Effector memory CD8-positive, alpha-beta T cell (primary cell): ENCODE results near the gene SPO11.

Experiments used
- ATAC-seq: fragments of 150-1000 bp; cut with Tn5 transposase; replicated peaks from 2 replicates; pipeline ENCODE4 v1.10.0; 2021; ENCODE audit warnings: mild to moderate bottlenecking, moderate library complexity
- DNase-seq, 3 experiments: peaks; one replicate each; pipeline ENCODE4 v3.0.0; 2021
- H3K27ac Mint-ChIP-seq, 2 donors: one replicate each; pipeline ENCODE4 v1.8.0; 2022; ENCODE audit warnings: mild to moderate bottlenecking in 2 of 2, mixed read lengths in 2 of 2, moderate library complexity in 2 of 2
- H3K27me3 Mint-ChIP-seq, 2 donors: one replicate each; pipeline ENCODE4 v1.8.0; 2022; ENCODE audit warnings: mixed read lengths in 2 of 2
- H3K36me3 Mint-ChIP-seq: one replicate; pipeline ENCODE4 v1.8.0; 2022; ENCODE audit warnings: mild to moderate bottlenecking, moderate library complexity, mixed read lengths; ENCODE audit not compliant: insufficient read depth
- H3K4me1 Mint-ChIP-seq, 2 donors: one replicate each; pipeline ENCODE4 v1.8.0; 2022; ENCODE audit warnings: low read depth in 2 of 2, mixed read lengths in 2 of 2
- H3K4me3 Mint-ChIP-seq, 2 donors: one replicate each; pipeline ENCODE4 v1.8.0; 2022; ENCODE audit warnings: mild to moderate bottlenecking in 2 of 2, mixed read lengths in 2 of 2, moderate library complexity in 2 of 2
- H3K9me3 Mint-ChIP-seq, 2 donors: one replicate each; pipeline ENCODE4 v1.8.0; 2022; ENCODE audit warnings: mixed read lengths in 2 of 2

SPO11 gene

DNA sequence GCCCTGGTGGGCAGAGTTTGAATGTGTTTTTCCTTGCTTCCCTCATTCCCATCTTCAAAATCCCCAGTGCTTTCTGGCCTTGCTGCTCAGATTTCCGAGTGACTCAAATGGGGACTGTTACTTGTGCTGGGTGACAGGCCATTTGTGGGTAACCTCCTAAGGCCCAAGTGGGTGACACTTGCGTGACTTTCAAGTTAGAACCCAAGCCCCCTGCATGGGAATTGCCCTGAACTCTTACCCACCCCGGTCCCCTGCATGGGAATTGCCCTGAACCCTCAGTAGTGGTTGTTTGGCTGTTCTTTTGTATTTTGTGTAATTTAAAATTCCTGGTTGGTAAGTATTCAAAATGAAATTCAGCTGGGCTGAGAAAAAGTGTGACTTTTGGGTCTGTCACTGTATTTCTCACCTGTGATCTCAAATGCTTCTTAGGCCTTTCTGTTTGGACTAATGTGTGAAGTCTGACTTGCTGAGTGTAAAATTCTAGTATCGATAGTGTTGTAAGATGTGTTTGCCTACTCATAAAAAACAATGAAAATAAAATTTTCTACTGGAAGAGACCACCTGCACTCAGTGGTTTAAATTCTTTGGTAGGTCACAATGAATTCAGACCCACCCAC, 49.2 kb downstream of the SPO11 start:
- Mint-ChIP-seq H3K9me3 (no peaks in the 10 kb centered on the region), H3K4me1 (peaks cover 19 to 34% of the 10 kb centered on the region in 2 donors), H3K4me3 (no peak overlapping the region), H3K36me3 (peaks cover 65% of the 10 kb centered on the region), H3K27me3 (no peaks in the 10 kb centered on the region), H3K27ac (peak overlapping the region; percentile 23 to 76)
- no peak for ATAC-seq
- DNase-seq = no peak

DNA sequence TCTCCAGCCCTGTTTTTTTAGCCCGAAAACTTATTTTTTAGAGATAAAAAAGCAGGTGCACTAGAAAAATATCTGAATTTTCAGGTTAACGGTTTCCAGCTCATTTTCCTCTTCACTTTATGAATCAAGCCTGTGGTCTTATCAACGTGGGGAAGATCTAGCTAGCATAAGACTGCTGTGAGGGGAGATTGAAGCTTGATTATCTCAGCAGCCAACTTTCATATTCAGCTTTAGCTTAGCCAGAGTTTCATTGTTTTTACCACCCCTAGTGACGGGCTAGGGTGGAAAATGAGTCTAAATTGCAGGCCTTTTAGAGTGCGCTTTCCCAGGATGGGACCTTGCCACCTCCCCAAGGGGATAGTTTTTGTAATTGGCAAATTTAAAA, 49.7 kb downstream of the SPO11 start:
- Mint-ChIP-seq H3K9me3 (no peaks in the 10 kb centered on the region), H3K4me1 (peaks cover 22 to 38% of the 10 kb centered on the region in 2 donors), H3K4me3 (no peak overlapping the region), H3K27me3 (no peaks in the 10 kb centered on the region), H3K27ac (peak overlapping the region; percentile 23 to 76), H3K36me3 (peaks cover 64% of the 10 kb centered on the region)
- DNase-seq = no peak
- ATAC-seq = no peak

DNA sequence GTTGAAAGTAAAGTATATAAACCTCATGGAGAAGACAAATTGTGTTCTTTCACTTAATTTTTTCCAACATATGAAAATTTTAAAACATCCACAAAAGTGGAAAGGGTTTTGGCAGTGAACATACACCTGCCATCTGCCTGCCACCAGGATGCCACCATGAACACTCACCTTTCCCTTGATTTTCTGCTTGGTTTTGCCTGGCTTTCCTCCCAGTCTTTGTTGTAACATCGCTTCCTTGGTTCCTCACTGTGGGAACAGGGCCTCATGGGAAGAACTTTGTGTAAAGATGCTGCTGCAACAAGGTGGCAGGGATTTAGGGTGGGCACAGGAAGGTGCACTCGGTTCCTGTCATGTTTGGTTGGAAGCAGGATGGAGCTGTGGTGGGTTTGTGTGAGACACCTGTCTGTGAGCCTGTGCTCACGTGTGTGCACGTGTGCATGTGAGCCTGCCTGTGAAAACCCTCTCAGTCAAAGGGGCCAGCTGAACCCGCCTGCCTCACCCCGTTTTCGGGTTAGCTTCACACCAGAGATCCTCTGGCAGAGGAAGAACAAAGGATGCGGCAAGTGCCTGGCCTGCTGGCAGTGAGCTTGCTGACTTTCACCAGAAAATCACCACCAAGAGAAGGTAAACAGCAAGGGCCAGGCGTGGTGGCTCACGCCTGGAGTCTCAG, 50.6 kb downstream of the SPO11 start:
- H3K4me1 Mint-ChIP-seq = peaks cover 23 to 44% of the 10 kb centered on the region in 2 donors
- no peak overlapping the region for H3K4me3 Mint-ChIP-seq
- peak overlapping the region in 1 of 2 donors; percentile 66 for H3K27ac Mint-ChIP-seq
- H3K36me3 Mint-ChIP-seq = peaks cover 66% of the 10 kb centered on the region
- H3K9me3 Mint-ChIP-seq = no peaks in the 10 kb centered on the region
- DNase-seq (no peak), ATAC-seq (no peak)
- no peaks in the 10 kb centered on the region for H3K27me3 Mint-ChIP-seq

DNA sequence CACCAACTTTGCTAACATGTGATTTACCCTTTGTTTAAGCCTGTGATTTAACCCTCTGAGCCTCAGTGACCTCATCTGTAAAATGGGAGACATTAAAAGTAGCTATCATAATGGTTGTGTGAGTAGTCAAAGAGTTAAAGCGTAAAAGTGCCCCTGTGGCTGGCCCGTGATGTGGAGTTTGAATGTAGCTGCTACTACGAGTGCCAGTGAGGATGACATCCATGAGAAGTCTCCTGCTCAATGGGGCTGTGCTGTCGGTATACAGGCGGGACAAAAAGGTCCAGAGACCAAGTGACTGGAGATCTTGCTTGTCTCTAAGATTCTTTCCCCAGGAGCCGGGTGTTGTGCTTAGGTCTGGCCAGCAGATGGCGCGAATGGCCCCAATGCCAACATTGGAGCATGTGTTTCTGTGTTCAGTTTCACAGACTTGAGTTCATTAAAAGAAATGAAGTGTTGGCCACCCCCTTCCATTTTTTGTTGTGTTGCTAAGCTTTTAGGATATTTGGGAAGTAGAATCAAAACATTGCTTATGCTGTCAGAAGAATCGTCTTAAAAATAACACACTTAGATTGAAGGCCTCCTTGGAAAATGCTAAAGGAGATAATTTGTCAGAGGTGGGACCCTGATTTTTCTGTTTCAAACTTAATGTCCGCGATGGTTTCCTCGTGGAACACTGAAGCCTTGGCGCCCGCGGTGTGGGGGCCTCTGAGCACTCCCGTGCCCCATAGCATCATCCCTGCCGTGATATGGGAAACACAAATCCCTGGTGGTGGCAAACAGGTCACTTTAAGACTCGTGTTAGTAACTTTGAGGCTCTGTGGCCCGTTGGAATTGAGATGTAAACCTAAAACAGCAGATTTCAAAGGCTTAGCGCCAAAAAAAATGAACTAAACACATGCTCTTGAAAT, 52.2 kb downstream of the SPO11 start:
- ATAC-seq (peak; percentile 77), DNase-seq (peak; percentile 89 to 94 (median 92))
- Mint-ChIP-seq H3K27me3 (no peaks in the 10 kb centered on the region), H3K27ac (peak overlapping the region; percentile 49 to 81), H3K4me1 (peaks cover 21 to 38% of the 10 kb centered on the region in 2 donors), H3K9me3 (no peaks in the 10 kb centered on the region), H3K4me3 (peak overlapping the region in 1 of 2 donors; percentile 33), H3K36me3 (peaks cover 68% of the 10 kb centered on the region)

DNA sequence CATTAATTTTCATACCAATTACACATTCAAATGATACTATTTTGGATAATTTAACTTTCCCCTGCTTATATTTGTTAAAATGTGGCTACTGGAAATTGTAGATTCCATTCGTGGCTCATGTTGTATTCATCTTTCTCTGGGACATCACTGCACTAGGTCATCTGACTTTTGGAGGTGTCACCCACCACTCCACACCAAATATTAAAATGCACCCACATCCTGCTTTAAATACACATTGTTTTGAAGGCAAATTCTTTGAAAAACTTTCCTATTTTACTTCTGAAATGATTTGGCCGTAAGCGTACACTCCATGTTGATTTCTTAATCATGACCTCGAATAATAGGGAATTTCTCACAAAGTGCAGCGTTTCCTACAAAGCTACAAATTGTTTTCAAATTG, 52.9 kb downstream of the SPO11 start:
- H3K36me3 Mint-ChIP-seq = peaks cover 64% of the 10 kb centered on the region

DNA sequence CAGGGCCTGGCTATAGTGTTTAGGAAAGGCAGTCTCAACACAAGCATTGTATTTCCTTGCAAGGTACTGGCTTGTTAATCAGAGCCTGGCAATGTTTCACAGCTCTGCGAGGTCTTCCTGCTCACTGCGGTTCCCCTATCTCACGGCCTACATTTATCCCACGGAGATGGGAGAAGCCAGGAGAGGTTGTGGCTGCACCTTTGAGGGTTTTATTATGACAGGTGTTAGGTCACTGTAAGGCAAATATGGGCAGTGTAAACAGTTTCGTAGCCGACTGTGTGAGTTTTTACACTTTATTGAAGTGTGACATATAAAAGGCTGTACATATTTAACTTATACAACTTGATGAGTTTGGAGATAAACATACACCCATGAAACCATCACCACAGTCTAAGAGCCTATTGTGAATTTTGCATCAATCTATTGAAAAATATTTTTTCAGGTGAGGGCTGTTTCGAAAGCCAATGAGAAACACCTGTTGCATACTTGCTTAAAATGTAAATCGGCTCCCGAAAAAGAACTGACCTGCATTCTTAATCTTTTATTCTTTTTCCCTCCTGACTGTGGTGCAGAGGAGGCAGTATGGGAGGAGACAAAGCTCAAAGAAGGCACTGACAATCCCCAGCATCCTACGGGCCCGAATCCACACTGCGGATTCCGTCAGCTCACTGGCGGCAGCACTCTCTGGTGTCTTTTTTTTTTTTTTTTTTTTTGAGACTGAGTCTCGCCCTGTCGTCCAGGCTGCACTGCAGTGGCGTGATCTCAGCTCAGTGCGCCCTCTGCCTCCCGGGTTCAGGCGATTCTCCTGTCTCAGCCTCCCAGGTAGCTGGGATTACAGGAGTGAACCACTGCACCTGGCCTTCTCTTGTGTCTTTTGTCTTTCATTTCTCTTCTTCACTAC, 54.1 kb downstream of the SPO11 start:
- Mint-ChIP-seq H3K4me3 (peak overlapping the region; percentile 21 to 31), H3K27me3 (no peaks in the 10 kb centered on the region), H3K4me1 (peaks cover 21 to 37% of the 10 kb centered on the region in 2 donors), H3K9me3 (no peaks in the 10 kb centered on the region), H3K27ac (peak overlapping the region; percentile 81), H3K36me3 (peaks cover 59% of the 10 kb centered on the region)
- no peak for DNase-seq
- peak; percentile 45 for ATAC-seq

More for the DNA sequence above, 52.9 kb downstream of the SPO11 start:
- no peaks in the 10 kb centered on the region for H3K9me3 Mint-ChIP-seq
- no peak overlapping the region for H3K4me3 Mint-ChIP-seq
- H3K4me1 Mint-ChIP-seq = peaks cover 21 to 38% of the 10 kb centered on the region in 2 donors
- H3K27me3 Mint-ChIP-seq = no peaks in the 10 kb centered on the region
- peak; percentile 45 for ATAC-seq
- H3K27ac Mint-ChIP-seq = peak overlapping the region; percentile 20 to 81
- DNase-seq = no peak

DNA sequence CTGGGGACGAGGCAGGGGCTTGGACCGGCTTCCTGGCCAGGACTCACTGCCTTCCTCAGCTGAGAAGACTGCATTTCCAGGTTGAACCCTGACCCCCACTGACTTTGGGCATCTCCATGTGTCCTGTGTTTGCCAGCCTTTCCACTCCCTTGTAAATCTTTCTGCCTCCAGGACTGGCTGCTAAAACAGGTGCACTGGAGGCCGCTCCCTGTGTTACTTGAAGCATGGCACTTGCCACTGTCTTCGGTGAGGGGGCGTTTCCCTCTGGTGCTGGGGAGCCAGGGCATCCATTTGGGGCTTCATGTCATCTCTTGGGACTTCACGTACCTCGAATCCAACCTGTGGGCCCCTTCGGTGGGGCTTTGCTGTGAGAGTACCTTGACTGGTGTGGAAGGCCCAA, 54.9 kb downstream of the SPO11 start:
- Mint-ChIP-seq H3K27ac (peak overlapping the region; percentile 81), H3K4me1 (peaks cover 24 to 33% of the 10 kb centered on the region in 2 donors), H3K36me3 (peaks cover 56% of the 10 kb centered on the region), H3K9me3 (no peaks in the 10 kb centered on the region), H3K27me3 (no peaks in the 10 kb centered on the region), H3K4me3 (peak overlapping the region in 1 of 2 donors; percentile 21)
- DNase-seq (no peak), ATAC-seq (no peak)

DNA sequence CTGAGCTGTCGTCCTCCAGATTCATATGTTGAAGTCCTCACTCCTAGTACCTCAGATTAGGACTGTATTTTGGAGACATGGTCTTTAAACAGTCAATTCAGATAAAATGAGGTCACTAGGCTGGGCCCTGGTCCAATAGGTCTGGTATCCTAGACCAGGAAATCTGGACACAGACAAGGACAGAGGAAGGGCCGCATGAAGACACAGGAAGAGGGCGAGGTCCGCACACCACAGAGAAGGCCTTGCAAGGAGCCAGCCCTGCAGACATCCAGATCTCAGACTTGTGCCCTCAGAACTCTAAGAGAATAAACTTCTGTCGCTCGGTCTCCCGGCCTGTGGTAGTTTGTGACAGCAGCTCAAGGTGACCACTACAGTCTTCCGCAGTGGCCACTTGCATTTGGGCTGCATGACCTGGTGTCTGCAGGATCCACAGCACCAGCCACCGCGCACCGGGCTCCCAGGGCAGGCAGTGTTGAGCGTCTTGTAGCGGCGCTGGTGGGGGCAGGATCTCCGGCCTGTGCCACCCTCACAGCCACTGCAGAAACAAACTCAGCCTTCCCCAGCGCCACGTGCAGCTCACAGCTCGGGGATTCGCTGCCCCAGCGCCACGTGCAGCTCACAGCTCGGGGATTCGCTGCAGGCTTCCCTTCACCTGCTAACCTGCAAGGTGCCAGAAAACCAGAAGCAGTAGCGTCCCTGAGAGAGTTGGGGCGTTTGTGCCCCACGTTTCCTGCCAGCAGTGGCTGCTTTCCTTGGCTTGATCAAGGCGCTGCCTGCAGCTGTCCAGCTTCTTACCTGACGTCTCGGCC, 55.6 kb downstream of the SPO11 start:
- peaks cover 30 to 36% of the 10 kb centered on the region in 2 donors for H3K4me1 Mint-ChIP-seq
- peak overlapping the region in 1 of 2 donors; percentile 81 for H3K27ac Mint-ChIP-seq
- no peak for DNase-seq
- peak overlapping the region in 1 of 2 donors; percentile 21 for H3K4me3 Mint-ChIP-seq
- peaks cover 62% of the 10 kb centered on the region for H3K36me3 Mint-ChIP-seq
- H3K27me3 Mint-ChIP-seq = no peaks in the 10 kb centered on the region
- no peak for ATAC-seq
- H3K9me3 Mint-ChIP-seq = no peaks in the 10 kb centered on the region

DNA sequence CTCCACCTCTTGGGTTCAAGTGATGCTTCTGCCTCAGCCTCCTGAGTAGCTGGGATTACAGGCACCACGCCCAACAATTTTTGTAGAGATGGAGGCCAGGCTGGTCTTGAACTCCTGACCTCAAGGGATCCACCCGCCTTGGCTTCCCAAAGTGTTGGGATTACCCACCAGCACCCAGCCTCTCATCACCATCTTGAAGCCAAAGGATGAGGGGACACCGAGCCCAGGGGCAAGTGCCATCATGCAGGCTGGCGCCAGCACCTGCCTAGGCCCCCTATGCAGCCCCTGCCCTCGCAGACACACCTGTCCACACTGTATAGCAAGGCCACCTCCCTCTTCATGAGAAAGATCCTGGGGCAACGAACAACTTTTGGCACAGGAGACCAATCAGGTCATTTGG, 56.3 kb downstream of the SPO11 start:
- Mint-ChIP-seq H3K9me3 (no peaks in the 10 kb centered on the region), H3K4me3 (peak overlapping the region in 1 of 2 donors; percentile 4), H3K27ac (no peak overlapping the region), H3K4me1 (peaks cover 35 to 41% of the 10 kb centered on the region in 2 donors), H3K36me3 (peaks cover 66% of the 10 kb centered on the region), H3K27me3 (no peaks in the 10 kb centered on the region)
- DNase-seq (no peak), ATAC-seq (no peak)

DNA sequence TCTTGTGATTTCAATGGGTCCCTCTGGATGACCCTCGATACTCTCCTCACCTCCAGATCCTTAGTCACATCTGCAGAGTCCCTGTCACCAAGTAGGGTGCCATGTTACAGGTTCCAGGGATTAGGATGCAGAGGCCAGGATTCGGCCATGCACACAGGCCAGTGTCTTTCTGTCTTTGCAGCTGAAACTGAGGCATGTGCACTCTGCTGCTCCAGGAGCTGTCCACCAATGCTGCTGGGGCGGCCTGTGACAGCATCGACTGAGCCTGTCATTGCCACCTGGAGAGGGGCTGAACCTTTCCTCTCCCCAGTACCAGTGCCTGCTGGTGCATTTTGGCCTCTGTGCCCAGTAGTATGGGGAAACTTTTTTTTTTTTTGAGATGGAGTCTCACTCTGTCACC, 57.2 kb downstream of the SPO11 start:
- no peaks in the 10 kb centered on the region for H3K27me3 Mint-ChIP-seq
- ATAC-seq = no peak
- no peak overlapping the region for H3K4me3 Mint-ChIP-seq

DNA sequence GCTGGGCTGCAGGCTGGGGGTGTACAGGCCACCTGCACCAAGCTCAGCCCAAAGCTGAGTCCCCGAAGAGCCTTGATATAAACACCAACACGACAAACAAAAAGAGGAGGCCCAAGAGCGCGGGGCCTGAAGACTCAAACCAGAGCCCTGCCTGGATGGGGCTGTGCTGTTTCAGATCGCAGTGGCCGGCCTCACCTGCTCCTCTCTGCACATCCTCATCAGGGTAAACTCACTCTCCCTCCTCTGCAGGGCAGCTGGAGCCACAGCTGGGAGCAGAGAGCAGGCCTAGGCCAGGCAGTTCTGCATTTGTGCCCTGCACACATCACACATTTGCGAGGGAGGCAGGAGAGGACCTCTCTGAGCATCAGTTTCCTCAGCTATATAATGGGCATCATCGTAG, 57.9 kb downstream of the SPO11 start:
- Mint-ChIP-seq H3K27me3 (no peaks in the 10 kb centered on the region), H3K4me3 (no peak overlapping the region), H3K9me3 (no peaks in the 10 kb centered on the region), H3K4me1 (peaks cover 30 to 33% of the 10 kb centered on the region in 2 donors), H3K27ac (no peak overlapping the region), H3K36me3 (peaks cover 71% of the 10 kb centered on the region)
- ATAC-seq (no peak), DNase-seq (no peak)

More for the DNA sequence above, 57.2 kb downstream of the SPO11 start:
- Mint-ChIP-seq H3K36me3 (peaks cover 65% of the 10 kb centered on the region), H3K27ac (no peak overlapping the region), H3K4me1 (peaks cover 32 to 40% of the 10 kb centered on the region in 2 donors), H3K9me3 (no peaks in the 10 kb centered on the region)
- DNase-seq = no peak

DNA sequence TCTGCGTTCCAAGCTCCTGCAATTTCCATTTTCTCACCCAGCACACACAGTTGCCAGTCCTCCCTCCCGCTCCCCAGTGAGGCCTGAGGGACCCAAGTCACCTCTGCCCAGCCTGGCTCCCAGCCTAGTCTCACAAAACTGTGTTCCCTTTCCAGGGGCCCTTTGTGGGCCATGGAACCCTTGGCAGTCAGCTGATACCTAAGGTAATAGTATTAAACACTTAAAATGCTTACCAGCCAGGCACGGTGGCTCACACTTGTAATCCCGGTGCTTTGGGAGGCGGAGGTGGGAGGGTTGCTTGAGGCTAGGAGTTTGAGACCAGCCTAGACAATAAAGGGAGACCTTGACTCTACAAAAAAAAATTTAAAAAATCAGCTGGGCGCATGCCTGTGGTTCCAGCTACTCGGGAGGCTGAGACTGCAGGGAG, 58.4 kb downstream of the SPO11 start:
- H3K36me3 Mint-ChIP-seq = peaks cover 76% of the 10 kb centered on the region
- H3K27ac Mint-ChIP-seq = no peak overlapping the region
- no peaks in the 10 kb centered on the region for H3K27me3 Mint-ChIP-seq
- H3K4me1 Mint-ChIP-seq = peaks cover 30 to 31% of the 10 kb centered on the region in 2 donors
- ATAC-seq (no peak), DNase-seq (no peak)
- H3K9me3 Mint-ChIP-seq = no peaks in the 10 kb centered on the region
- H3K4me3 Mint-ChIP-seq = peak overlapping the region in 1 of 2 donors; percentile 92
